GM10266 (cell line): Measurements from ENCODE around the gene KIF11.

Experiments
- DNase-seq: peaks from one replicate; pipeline ENCODE4 v3.0.0; 2012; ENCODE audit errors: extremely low spot score
- TF ChIP-seq, protein P1 (sequence below): IDR thresholded peaks from 2 replicates; pipeline ENCODE4 v1.5.1; 2012; ENCODE audit warnings: mild to moderate bottlenecking, low read depth; ENCODE audit not compliant: control insufficient read depth, insufficient read depth; ENCODE audit errors: missing control alignments

Gene KIF11

GRCh38 chr10:92591550-92592022 lies 1.3 kb upstream of the KIF11 start:
- DNase-seq = peak; percentile 83

GRCh38 chr10:92593619-92594588 lies 974 bp downstream of the KIF11 start:
- DNase-seq = peak; percentile 30
- TF ChIP-seq, protein P1, sequence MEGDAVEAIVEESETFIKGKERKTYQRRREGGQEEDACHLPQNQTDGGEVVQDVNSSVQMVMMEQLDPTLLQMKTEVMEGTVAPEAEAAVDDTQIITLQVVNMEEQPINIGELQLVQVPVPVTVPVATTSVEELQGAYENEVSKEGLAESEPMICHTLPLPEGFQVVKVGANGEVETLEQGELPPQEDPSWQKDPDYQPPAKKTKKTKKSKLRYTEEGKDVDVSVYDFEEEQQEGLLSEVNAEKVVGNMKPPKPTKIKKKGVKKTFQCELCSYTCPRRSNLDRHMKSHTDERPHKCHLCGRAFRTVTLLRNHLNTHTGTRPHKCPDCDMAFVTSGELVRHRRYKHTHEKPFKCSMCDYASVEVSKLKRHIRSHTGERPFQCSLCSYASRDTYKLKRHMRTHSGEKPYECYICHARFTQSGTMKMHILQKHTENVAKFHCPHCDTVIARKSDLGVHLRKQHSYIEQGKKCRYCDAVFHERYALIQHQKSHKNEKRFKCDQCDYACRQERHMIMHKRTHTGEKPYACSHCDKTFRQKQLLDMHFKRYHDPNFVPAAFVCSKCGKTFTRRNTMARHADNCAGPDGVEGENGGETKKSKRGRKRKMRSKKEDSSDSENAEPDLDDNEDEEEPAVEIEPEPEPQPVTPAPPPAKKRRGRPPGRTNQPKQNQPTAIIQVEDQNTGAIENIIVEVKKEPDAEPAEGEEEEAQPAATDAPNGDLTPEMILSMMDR = no peak

More at GRCh38 chr10:92591550-92592022, 1.3 kb upstream of the KIF11 start:
- TF ChIP-seq, protein P1 = no peak

DNA sequence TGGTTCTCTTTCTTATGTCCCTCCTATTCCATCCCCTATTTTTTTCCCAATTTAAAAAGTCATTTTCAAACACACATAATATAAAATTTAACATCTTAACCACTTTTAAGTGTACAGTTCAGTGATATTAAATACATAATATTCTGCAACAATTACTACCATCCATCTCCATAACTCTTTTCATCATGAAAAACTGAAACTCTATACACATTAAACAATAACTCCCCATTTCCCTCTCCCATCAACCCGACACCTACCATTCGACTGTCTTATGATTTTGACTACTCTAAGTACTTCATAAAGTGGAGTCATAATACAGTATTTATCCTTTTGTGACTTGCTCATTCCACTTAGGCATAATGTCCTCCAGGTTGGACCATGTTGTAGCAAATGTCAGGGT lies 2.6 kb downstream of the KIF11 start:
- TF ChIP-seq, protein P1 = no peak
- no peak for DNase-seq

- TF ChIP-seq, protein P1 = no peak
- DNase-seq = no peak
These were observed 5.4 kb downstream of the KIF11 start for GRCh38 chr10:92598321-92598720.

DNA sequence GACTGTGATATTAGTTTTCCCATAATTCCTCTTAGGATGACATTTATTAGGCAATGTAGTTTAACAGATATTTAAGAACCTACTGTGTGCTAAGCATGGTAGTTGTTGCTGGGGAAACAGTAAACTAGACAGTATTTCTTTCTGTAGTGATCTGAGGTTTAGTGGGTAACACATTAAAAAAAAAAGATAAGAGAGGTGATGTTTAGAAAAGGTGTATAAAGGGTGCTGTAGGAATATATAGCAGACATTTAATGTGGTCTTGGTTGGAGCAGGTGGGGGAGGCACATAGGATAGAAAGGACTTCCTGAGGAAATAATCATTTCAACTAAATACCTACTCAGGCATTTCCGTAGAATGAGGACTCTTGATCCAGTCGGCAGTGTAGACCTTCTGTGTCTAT lies 11.9 kb downstream of the KIF11 start:
- DNase-seq = no peak
- TF ChIP-seq, protein P1 = no peak

GRCh38 chr10:92615515-92615914 lies 22.6 kb downstream of the KIF11 start:
- TF ChIP-seq, protein P1 = no peak

GRCh38 chr10:92619368-92619767 lies 26.4 kb downstream of the KIF11 start:
- DNase-seq = no peak
- TF ChIP-seq, protein P1 = no peak

More at GRCh38 chr10:92615515-92615914, 22.6 kb downstream of the KIF11 start:
- DNase-seq = no peak
